ENCODE measurements around the gene DGKB.

DNA sequence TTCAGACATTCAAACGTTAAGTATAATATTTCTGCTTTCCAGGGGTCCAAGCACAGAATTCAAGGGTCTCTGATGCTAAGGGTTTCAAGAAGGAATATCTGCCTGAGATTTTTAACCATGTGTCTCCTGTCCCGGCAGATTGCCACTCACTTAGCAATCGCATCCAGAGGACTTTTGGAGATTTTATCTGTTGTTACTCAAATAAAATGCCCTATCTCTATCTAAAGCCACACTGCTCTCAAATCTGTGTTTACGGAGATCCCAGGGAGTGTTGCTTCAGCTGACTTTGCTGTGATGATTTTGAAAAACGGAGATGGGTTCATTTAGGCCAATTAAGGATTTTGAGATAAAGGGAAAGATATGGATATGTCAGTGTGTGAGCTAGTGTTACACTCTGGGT, 359.9 kb downstream of the DGKB start:
- TF ChIP-seq, protein P1, sequence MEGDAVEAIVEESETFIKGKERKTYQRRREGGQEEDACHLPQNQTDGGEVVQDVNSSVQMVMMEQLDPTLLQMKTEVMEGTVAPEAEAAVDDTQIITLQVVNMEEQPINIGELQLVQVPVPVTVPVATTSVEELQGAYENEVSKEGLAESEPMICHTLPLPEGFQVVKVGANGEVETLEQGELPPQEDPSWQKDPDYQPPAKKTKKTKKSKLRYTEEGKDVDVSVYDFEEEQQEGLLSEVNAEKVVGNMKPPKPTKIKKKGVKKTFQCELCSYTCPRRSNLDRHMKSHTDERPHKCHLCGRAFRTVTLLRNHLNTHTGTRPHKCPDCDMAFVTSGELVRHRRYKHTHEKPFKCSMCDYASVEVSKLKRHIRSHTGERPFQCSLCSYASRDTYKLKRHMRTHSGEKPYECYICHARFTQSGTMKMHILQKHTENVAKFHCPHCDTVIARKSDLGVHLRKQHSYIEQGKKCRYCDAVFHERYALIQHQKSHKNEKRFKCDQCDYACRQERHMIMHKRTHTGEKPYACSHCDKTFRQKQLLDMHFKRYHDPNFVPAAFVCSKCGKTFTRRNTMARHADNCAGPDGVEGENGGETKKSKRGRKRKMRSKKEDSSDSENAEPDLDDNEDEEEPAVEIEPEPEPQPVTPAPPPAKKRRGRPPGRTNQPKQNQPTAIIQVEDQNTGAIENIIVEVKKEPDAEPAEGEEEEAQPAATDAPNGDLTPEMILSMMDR (conservative IDR thresholded peaks at IDR 0.05 in 1 of 2, IDR thresholded peaks at IDR 0.05 in 1 of 2; ENCODE audit: extremely low read depth in 1 of 2, insufficient read depth in 1 of 2, low read depth in 1 of 2, low read length in 2 of 2), result no peak
- no peak for TF ChIP-seq EZH2 (IDR thresholded peaks at IDR 0.05; ENCODE audit: borderline replicate concordance, low read length)

All from mammary epithelial cell (primary cell).